Common myeloid progenitor, CD34-positive (primary cell): ENCODE results near the gene G3BP2.
"Not testable (repeated sequence)": the region's sequence is repeated elsewhere in the genome, so short reads cannot be mapped to it uniquely, and the experiment has no call there.

Experiments
- CTCF ChIA-PET: fragments of 350-600 bp; sonication (Branson Sonifier 250); formaldehyde crosslinking; loops from one replicate; lab custom pipeline; 2021; ENCODE audit warnings: antibody characterized with exemption; lab: Charles Lee
- POLR2A ChIA-PET: fragments of 350-600 bp; sonication (Branson Sonifier 250); formaldehyde crosslinking; loops from one replicate; lab custom pipeline; 2021; ENCODE audit warnings: antibody characterized with exemption; lab: Charles Lee
- DNase-seq, 3 donors: peaks; one replicate each; pipeline versions ENCODE4 v3.0.0 to v3.0.0-alpha.2; 2013
- H3K27ac ChIP-seq, 2 experiments: 1 replicate in 1 of 2; 2 replicates in 1 of 2; pipeline ENCODE4 v1.7.0; 2013; ENCODE audit warnings: inconsistent platforms in 2 of 2, low read length in 2 of 2, mild to moderate bottlenecking in 2 of 2, low read depth in 1 of 2, moderate library complexity in 1 of 2; ENCODE audit not compliant: severe bottlenecking in 2 of 2, insufficient read depth in 1 of 2, poor library complexity in 1 of 2
- H3K27me3 ChIP-seq, 5 experiments: replicated peaks in 2 of 5; 1 replicate in 3 of 5; 2 replicates in 2 of 5; pipeline versions ENCODE4 v1.6.1 to v1.7.0; 2013; ENCODE audit warnings: low read length in 4 of 5, mild to moderate bottlenecking in 2 of 5, moderate library complexity in 2 of 5, inconsistent platforms in 1 of 5; ENCODE audit not compliant: insufficient read depth in 5 of 5, control insufficient read depth in 4 of 5
- H3K36me3 ChIP-seq, 4 experiments: 1 replicate in 2 of 4; 2 replicates in 2 of 4; pipeline versions ENCODE4 v1.6.1 to v1.7.0; 2013; ENCODE audit warnings: low read length in 3 of 4, control low read depth in 1 of 4, mild to moderate bottlenecking in 1 of 4; ENCODE audit not compliant: control insufficient read depth in 4 of 4, insufficient read depth in 4 of 4
- H3K4me1 ChIP-seq, 4 experiments: 1 replicate in 3 of 4; 2 replicates in 1 of 4; pipeline versions ENCODE4 v1.6.1 to v1.7.1; 2013; ENCODE audit warnings: low read length in 3 of 4, mild to moderate bottlenecking in 3 of 4, control low read depth in 1 of 4, inconsistent platforms in 1 of 4, moderate library complexity in 1 of 4; ENCODE audit not compliant: control insufficient read depth in 4 of 4, insufficient read depth in 4 of 4; ENCODE audit errors: control extremely low read depth in 1 of 4
- H3K4me3 ChIP-seq, 7 experiments: 1 replicate in 4 of 7; 2 replicates in 3 of 7; pipeline versions ENCODE4 v1.5.1 to v1.7.0; 2013; ENCODE audit warnings: mild to moderate bottlenecking in 7 of 7, low read length in 6 of 7, moderate library complexity in 6 of 7, inconsistent platforms in 2 of 7, low read depth in 2 of 7, control low read depth in 1 of 7; ENCODE audit not compliant: insufficient read depth in 4 of 7, control insufficient read depth in 1 of 7; ENCODE audit errors: extremely low read depth in 1 of 7
- H3K9me3 ChIP-seq, 5 experiments: 1 replicate in 4 of 5; 2 replicates in 1 of 5; pipeline versions ENCODE4 v1.6.1 to v1.7.1; 2013; ENCODE audit warnings: low read length in 4 of 5, mild to moderate bottlenecking in 2 of 5, inconsistent platforms in 1 of 5, low read depth in 1 of 5, moderate library complexity in 1 of 5; ENCODE audit not compliant: control insufficient read depth in 4 of 5, insufficient read depth in 2 of 5; ENCODE audit errors: control extremely low read depth in 1 of 5
- WGBS: methylation state at CpG from one replicate; pipeline ENCODE4 v1.1.5; 2013; ENCODE audit not compliant: insufficient coverage; 5-methylcytosine and 5-hydroxymethylcytosine counted together

Gene G3BP2

GRCh38 chr4:75667636-75668035, 5.6 kb downstream of the G3BP2 start:
- DNase-seq, POLR2A ChIA-PET, H3K27ac ChIP-seq, H3K27me3 ChIP-seq, H3K36me3 ChIP-seq, H3K4me3 ChIP-seq, H3K9me3 ChIP-seq: not testable (repeated sequence)
- H3K4me1 ChIP-seq, result peaks cover 19 to 27% (median 23%) of the 10 kb centered on the region in 4 experiments
- CTCF ChIA-PET, result interaction anchor here (1.0 to 1.9 kb wide), 3 partner anchors 8 to 42 kb away, joined by 3 to 7 read pairs (median 3); no protein-coding TSS in a partner anchor
- 93% methylated on average over 5 of the region's 7 CpGs for WGBS

DNA sequence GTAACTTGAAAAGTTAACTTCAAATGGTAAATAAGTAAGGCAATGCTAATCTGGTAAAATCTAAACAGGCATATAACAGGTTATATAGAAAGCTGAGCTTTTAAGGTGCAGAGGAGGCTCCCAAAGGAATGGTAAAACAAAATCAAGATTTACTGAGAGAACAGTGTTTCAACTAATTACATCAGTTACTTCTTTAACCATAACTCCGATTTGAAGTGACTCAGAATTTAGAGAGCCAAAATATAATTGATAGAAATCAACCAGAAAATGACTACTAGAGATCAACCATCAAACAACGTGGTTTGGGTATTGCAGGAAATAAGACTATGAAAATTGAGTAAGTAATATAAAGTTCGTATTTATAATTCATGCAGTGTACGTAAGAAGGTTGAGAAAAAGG, 6.9 kb downstream of the G3BP2 start:
- no peak overlapping the region for H3K4me3 ChIP-seq
- no peaks in the 10 kb centered on the region for H3K9me3 ChIP-seq
- POLR2A ChIA-PET, result no interaction called here
- H3K36me3 ChIP-seq, result peaks cover 2 to 6% (median 3%) of the 10 kb centered on the region in 4 experiments
- no peak for DNase-seq
- H3K4me1 ChIP-seq, result peaks cover 12 to 19% (median 14%) of the 10 kb centered on the region in 4 experiments
- CTCF ChIA-PET, result interaction anchor here (1.0 kb wide), 1 partner anchor 11 kb away, joined by 3 read pairs; no protein-coding TSS in a partner anchor
- no CpG with 5 or more reads among the region's 4 CpGs for WGBS
- H3K27ac ChIP-seq, result peak overlapping the region in 1 of 2 experiments; percentile 14
- no peaks in the 10 kb centered on the region for H3K27me3 ChIP-seq

DNA sequence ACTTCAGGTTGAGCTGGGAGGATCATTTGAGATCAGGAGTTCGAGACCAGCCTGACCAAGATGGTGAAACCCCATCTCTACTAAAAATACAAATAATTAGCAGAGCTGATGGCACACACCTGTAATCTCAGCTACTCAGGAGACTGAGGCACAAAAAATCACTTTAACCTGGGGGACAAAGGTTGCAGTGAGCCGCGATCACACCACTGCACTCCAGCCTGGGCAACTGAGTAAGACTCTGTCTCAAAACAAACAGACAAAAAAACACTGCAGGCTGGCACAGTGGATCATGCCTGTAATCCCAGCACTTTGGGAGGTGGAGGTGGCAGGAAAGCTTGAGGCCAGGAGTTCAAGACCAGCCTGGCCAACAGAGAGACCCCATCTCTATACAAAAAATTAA, 8.6 kb downstream of the G3BP2 start:
- peaks cover 0 to 11% (median 4%) of the 10 kb centered on the region in 4 experiments for H3K4me1 ChIP-seq
- H3K27me3 ChIP-seq, POLR2A ChIA-PET, H3K4me3 ChIP-seq, H3K9me3 ChIP-seq, H3K27ac ChIP-seq, DNase-seq: not testable (repeated sequence)
- H3K36me3 ChIP-seq, result peaks cover 4 to 23% (median 12%) of the 10 kb centered on the region in 4 experiments
- CTCF ChIA-PET, result interaction anchor here (0.9 to 1.9 kb wide), 2 partner anchors 17 to 59 kb away, joined by 3 to 6 read pairs; no protein-coding TSS in a partner anchor
- 100% methylated on average over 3 of the region's 3 CpGs for WGBS

DNA sequence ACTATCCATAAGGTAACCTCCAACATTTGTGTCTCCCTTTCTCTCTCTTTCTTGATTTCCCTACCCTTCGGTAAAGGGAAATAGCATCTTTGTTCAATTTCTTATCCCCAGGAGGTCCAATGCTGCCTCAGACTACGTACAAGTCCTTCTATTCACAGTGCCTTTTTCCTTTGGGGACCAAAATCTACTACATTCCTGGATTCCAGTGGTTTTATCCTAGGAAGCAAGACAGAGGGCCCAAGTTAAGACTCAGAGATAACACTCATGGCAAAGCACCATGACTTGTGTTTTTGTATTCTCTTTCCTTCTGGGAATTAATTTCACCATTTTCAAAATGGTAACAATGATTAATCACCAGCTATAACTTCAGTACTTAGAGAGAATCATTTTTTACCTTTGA, 10.6 kb downstream of the G3BP2 start:
- ChIA-PET CTCF (no interaction called here), POLR2A (no interaction called here)
- Histone ChIP-seq H3K9me3 (no peaks in the 10 kb centered on the region), H3K36me3 (peaks cover 8 to 34% (median 21%) of the 10 kb centered on the region in 4 experiments), H3K4me3 (no peak overlapping the region), H3K4me1 (peaks cover 0 to 4% (median 0%) of the 10 kb centered on the region in 4 experiments), H3K27ac (no peak overlapping the region), H3K27me3 (no peaks in the 10 kb centered on the region)
- 94% methylated on average over 2 of the region's 2 CpGs for WGBS
- no peak for DNase-seq

DNA sequence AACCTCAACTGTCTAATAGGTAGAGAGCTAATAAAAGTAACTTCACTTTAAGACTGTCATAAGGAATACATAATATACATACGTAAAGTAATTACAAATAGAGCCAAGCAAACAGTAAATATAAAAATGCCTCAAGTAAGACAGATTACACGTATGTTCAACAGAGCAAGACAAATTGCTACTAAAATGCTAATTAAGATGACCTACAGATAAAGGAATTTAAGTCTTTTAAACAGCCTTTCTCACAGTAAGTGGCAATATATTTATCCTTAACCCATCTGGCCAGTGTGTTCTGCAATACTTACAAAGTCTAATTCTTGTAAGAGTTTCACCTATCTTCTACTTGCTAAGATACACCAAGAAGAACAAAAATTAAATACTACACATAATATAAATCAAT, 12.7 kb downstream of the G3BP2 start:
- Histone ChIP-seq H3K27ac (no peak overlapping the region), H3K36me3 (peaks cover 16 to 50% (median 29%) of the 10 kb centered on the region in 4 experiments), H3K9me3 (no peaks in the 10 kb centered on the region), H3K27me3 (no peaks in the 10 kb centered on the region), H3K4me3 (no peak overlapping the region), H3K4me1 (peaks cover 0 to 2% (median 0%) of the 10 kb centered on the region in 4 experiments)
- ChIA-PET CTCF (interaction anchor here (1.1 to 3.3 kb wide), 6 partner anchors 9 to 63 kb away, joined by 3 to 14 read pairs (median 6); no protein-coding TSS in a partner anchor), POLR2A (no interaction called here)
- DNase-seq, result no peak
- WGBS, result no CpG with 5 or more reads among the region's 2 CpGs

- ChIA-PET POLR2A (no interaction called here), CTCF (interaction anchor here (0.7 to 3.3 kb wide), 6 partner anchors 8 to 64 kb away, joined by 3 to 14 read pairs (median 6); no protein-coding TSS in a partner anchor)
- H3K36me3 ChIP-seq, result peaks cover 16 to 58% (median 32%) of the 10 kb centered on the region in 4 experiments
- no peaks in the 10 kb centered on the region for H3K27me3 ChIP-seq
- H3K4me1 ChIP-seq, result no peaks in the 10 kb centered on the region
- H3K27ac ChIP-seq, result no peak overlapping the region
- no peak overlapping the region for H3K4me3 ChIP-seq
- DNase-seq, result no peak
- H3K9me3 ChIP-seq, result no peaks in the 10 kb centered on the region
- WGBS, result no CpG with 5 or more reads among the region's 1 CpG
These were observed 13.6 kb downstream of the G3BP2 start for GRCh38 chr4:75659512-75660031.

- H3K27me3 ChIP-seq, result no peaks in the 10 kb centered on the region
- DNase-seq, result no peak
- H3K9me3 ChIP-seq, result no peaks in the 10 kb centered on the region
- H3K36me3 ChIP-seq, result peaks cover 20 to 64% (median 37%) of the 10 kb centered on the region in 4 experiments
- no CpG with 5 or more reads among the region's 4 CpGs for WGBS
- H3K4me1 ChIP-seq, result no peaks in the 10 kb centered on the region
- H3K27ac ChIP-seq, result no peak overlapping the region
- no peak overlapping the region for H3K4me3 ChIP-seq
- ChIA-PET CTCF (interaction anchor here (0.7 to 3.3 kb wide), 5 partner anchors 8 to 64 kb away, joined by 3 to 14 read pairs (median 6); no protein-coding TSS in a partner anchor), POLR2A (no interaction called here)
These were observed 14.3 kb downstream of the G3BP2 start for GRCh38 chr4:75658876-75659275.
